ENCODE measurements around the gene CILP2. TPM values are rescaled to one million over a fixed set of nuclear protein-coding genes. Genes with fewer than 3 reads are reported as not detected.

Gene CILP2
- total RNA-seq, 1 donor from 2014 or later: 1.0 TPM

GRCh38 chr19:19492026-19492610 is 45.9 kb upstream of the CILP2 start:
- Histone ChIP-seq H3K4me3 (no peak overlapping the region), H3K4me1 (peaks cover 21% of the 10 kb centered on the region), H4K20me1 (ENCODE audit: low read depth) (peaks cover 25% of the 10 kb centered on the region), H2AFZ (replicated peaks) (no peak overlapping the region), H3K9ac (no peak overlapping the region), H3K79me2 (ENCODE audit: low read depth) (peaks cover 54% of the 10 kb centered on the region), H3K4me2 (no peak overlapping the region), H3K9me3 (ENCODE audit: low read depth) (no peaks in the 10 kb centered on the region), H3K27ac (no peak overlapping the region), H3F3A (ENCODE audit: low read depth) (peaks cover 28% of the 10 kb centered on the region), H3K36me3 (no peaks in the 10 kb centered on the region), H3K27me3 (no peaks in the 10 kb centered on the region)
- DNase-seq (ENCODE audit: low spot score): no peak
- no peaks in the 10 kb centered on the region for H3K9me3 Mint-ChIP-seq
- no peak overlapping the region for H3K4me3 Mint-ChIP-seq
- no peak overlapping the region for H3K27ac Mint-ChIP-seq
- peaks cover 36% of the 10 kb centered on the region for H3K4me1 Mint-ChIP-seq
- H3K36me3 Mint-ChIP-seq: peaks cover 7% of the 10 kb centered on the region
- peaks cover 6% of the 10 kb centered on the region for H3K27me3 Mint-ChIP-seq (ENCODE audit: insufficient read depth, low read depth)
- TF ChIP-seq EZH2 (IDR thresholded peaks at IDR 0.05) (no peak), CTCF (IDR thresholded peaks at IDR 0.05) (no peak), EZH2phosphoT487 (IDR thresholded peaks at IDR 0.05) (no peak)

GRCh38 chr19:19493841-19494546 is 44.1 kb upstream of the CILP2 start:
- peaks cover 6% of the 10 kb centered on the region for H3K4me1 ChIP-seq
- no peak overlapping the region for H3K27ac ChIP-seq
- no peak for DNase-seq (ENCODE audit: low spot score)
- H2AFZ ChIP-seq (replicated peaks): no peak overlapping the region
- peaks cover 22% of the 10 kb centered on the region for H4K20me1 ChIP-seq (ENCODE audit: low read depth)
- H3K9ac ChIP-seq: no peak overlapping the region
- Mint-ChIP-seq H3K4me3 (no peak overlapping the region), H3K27me3 (ENCODE audit: insufficient read depth, low read depth) (no peaks in the 10 kb centered on the region), H3K27ac (no peak overlapping the region), H3K36me3 (peaks cover 9% of the 10 kb centered on the region), H3K4me1 (peaks cover 19% of the 10 kb centered on the region), H3K9me3 (no peaks in the 10 kb centered on the region)
- peaks cover 13% of the 10 kb centered on the region for H3F3A ChIP-seq (ENCODE audit: low read depth)
- TF ChIP-seq EZH2 (IDR thresholded peaks at IDR 0.05) (no peak), CTCF (IDR thresholded peaks at IDR 0.05) (no peak), EZH2phosphoT487 (IDR thresholded peaks at IDR 0.05) (no peak)
- H3K27me3 ChIP-seq: no peaks in the 10 kb centered on the region
- H3K36me3 ChIP-seq: no peaks in the 10 kb centered on the region
- peaks cover 38% of the 10 kb centered on the region for H3K79me2 ChIP-seq (ENCODE audit: low read depth)
- H3K4me3 ChIP-seq: no peak overlapping the region
- H3K4me2 ChIP-seq: no peak overlapping the region
- no peaks in the 10 kb centered on the region for H3K9me3 ChIP-seq (ENCODE audit: low read depth)

- H3K9me3 Mint-ChIP-seq: no peaks in the 10 kb centered on the region
- Histone ChIP-seq H4K20me1 (ENCODE audit: low read depth) (peaks cover 8% of the 10 kb centered on the region), H3F3A (ENCODE audit: low read depth) (no peaks in the 10 kb centered on the region), H3K9ac (no peak overlapping the region), H3K27ac (no peak overlapping the region), H2AFZ (replicated peaks) (no peak overlapping the region), H3K9me3 (ENCODE audit: low read depth) (no peaks in the 10 kb centered on the region), H3K79me2 (ENCODE audit: low read depth) (peaks cover 29% of the 10 kb centered on the region), H3K4me2 (no peak overlapping the region), H3K4me1 (no peaks in the 10 kb centered on the region), H3K27me3 (no peaks in the 10 kb centered on the region), H3K36me3 (no peaks in the 10 kb centered on the region), H3K4me3 (no peak overlapping the region)
- H3K36me3 Mint-ChIP-seq: peaks cover 14% of the 10 kb centered on the region
- no peak for DNase-seq (ENCODE audit: low spot score)
- no peak overlapping the region for H3K4me3 Mint-ChIP-seq
- H3K27ac Mint-ChIP-seq: no peak overlapping the region
- TF ChIP-seq EZH2 (IDR thresholded peaks at IDR 0.05) (no peak), CTCF (IDR thresholded peaks at IDR 0.05) (no peak), EZH2phosphoT487 (IDR thresholded peaks at IDR 0.05) (no peak)
- H3K27me3 Mint-ChIP-seq (ENCODE audit: insufficient read depth, low read depth): no peaks in the 10 kb centered on the region
- H3K4me1 Mint-ChIP-seq: peaks cover 2% of the 10 kb centered on the region
Observed at GRCh38 chr19:19495614-19496603, 42.2 kb upstream of the CILP2 start.

All from neural progenitor cell (in vitro differentiated cells).